Thyroid gland (tissue), 4 donors: Measurements from ENCODE around the gene LGALS16. TPM values are rescaled to one million over a fixed set of nuclear protein-coding genes. Genes with fewer than 3 reads are reported as not detected.
"Not testable (repeated sequence)": the region's sequence is repeated elsewhere in the genome, so short reads cannot be mapped to it uniquely, and the experiment has no call there.

Experiments
- DNase-seq, 2 donors: peaks; one replicate each; pipeline ENCODE4 v3.0.0-alpha.2; 2019
- H3K27ac ChIP-seq, 3 donors: fragments of 200-600 bp; sonication (generic); 1 replicate in 2 of 3; 2 replicates in 1 of 3; pipeline ENCODE4 v1.5.1; 2016 to 2019; ENCODE audit warnings: mild to moderate bottlenecking in 1 of 3, moderate library complexity in 1 of 3
- H3K27me3 ChIP-seq: fragments of 200-600 bp; sonication (generic); one replicate; pipeline ENCODE4 v1.5.1; 2019
- H3K36me3 ChIP-seq, 2 donors: fragments of 200-600 bp; sonication (generic); one replicate each; pipeline ENCODE4 v1.5.1; 2016 to 2019
- H3K4me1 ChIP-seq, 2 donors: fragments of 200-600 bp; sonication (generic); one replicate each; pipeline ENCODE4 v1.5.1; 2017 to 2019
- H3K4me3 ChIP-seq, 3 donors: fragments of 200-600 bp; sonication (generic); replicated peaks in 1 of 3; 1 replicate in 2 of 3; 2 replicates in 1 of 3; pipeline ENCODE4 v1.5.1; 2016; ENCODE audit warnings: mild to moderate bottlenecking in 1 of 3
- H3K9me3 ChIP-seq: fragments of 200-600 bp; sonication (generic); one replicate; pipeline ENCODE4 v1.5.1; 2017
- POLR2A ChIP-seq, 2 donors: fragments of 450-650 bp; IDR thresholded peaks; one replicate each; pipeline ENCODE4 v1.6.1; 2017; ENCODE audit warnings: antibody characterized with exemption in 2 of 2, mild to moderate bottlenecking in 2 of 2, moderate library complexity in 1 of 2
- whole genome bisulfite sequencing, 2 donors: methylation state at CpG; one replicate each; pipeline ENCODE4 v1.1.5; 2017; 5-methylcytosine and 5-hydroxymethylcytosine counted together
- intact Hi-C: fragments of 100-400 bp; cut with DNase I; formaldehyde crosslinking; loops from one replicate; pipeline ENCODE4 v1.15.1; 2023
- total RNA-seq, 4 donors: library from RNA; depleted of rRNA; stranded (reverse); fragments of >200 nt; gene quantifications; one replicate each; pipeline ENCODE4 v1.2.3, GENCODE V29; 2016
- TF ChIP-seq, protein P1 (sequence below), 6 experiments: fragments of 200-600 bp in 3 of 6; fragments of 450-650 bp in 3 of 6; sonication (generic) in 3 of 6; IDR thresholded peaks; one replicate each; pipeline ENCODE4 v1.5.1; 2016 to 2019; ENCODE audit warnings: antibody characterized with exemption in 6 of 6, mild to moderate bottlenecking in 2 of 6, inconsistent platforms in 1 of 6, moderate library complexity in 1 of 6

LGALS16 gene
- total RNA-seq, 4 donors from 2014 or later = not detected

DNA sequence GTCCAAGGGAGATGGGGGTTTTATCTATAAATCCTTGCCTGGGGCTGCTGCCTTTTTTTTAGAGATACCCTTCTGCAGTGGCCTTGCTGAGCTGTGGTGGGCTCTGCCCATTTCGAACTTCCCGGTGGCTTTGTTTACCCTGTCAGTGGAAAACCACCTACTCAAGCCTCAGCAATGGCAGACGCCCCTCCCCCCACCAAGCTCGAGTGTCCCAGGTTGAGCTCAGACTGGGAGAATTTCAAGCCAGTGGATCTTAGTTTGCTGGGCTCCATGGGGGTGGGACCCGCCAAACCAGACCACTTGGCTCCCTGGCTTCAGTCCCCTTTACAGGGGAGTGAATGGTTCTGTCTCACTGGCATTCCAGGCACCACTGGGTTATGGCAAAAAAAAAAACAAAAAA, 31.8 kb upstream of the LGALS16 start:
- intact Hi-C loops = no loop called here
- no peaks in the 10 kb centered on the region for H3K4me1 ChIP-seq
- H3K36me3 ChIP-seq = no peaks in the 10 kb centered on the region
- no peaks in the 10 kb centered on the region for H3K27me3 ChIP-seq
- H3K4me3 ChIP-seq = no peak overlapping the region
- TF ChIP-seq, protein P1, sequence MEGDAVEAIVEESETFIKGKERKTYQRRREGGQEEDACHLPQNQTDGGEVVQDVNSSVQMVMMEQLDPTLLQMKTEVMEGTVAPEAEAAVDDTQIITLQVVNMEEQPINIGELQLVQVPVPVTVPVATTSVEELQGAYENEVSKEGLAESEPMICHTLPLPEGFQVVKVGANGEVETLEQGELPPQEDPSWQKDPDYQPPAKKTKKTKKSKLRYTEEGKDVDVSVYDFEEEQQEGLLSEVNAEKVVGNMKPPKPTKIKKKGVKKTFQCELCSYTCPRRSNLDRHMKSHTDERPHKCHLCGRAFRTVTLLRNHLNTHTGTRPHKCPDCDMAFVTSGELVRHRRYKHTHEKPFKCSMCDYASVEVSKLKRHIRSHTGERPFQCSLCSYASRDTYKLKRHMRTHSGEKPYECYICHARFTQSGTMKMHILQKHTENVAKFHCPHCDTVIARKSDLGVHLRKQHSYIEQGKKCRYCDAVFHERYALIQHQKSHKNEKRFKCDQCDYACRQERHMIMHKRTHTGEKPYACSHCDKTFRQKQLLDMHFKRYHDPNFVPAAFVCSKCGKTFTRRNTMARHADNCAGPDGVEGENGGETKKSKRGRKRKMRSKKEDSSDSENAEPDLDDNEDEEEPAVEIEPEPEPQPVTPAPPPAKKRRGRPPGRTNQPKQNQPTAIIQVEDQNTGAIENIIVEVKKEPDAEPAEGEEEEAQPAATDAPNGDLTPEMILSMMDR (IDR thresholded peaks at IDR 0.05) = no peak
- no peak for TF ChIP-seq POLR2A (IDR thresholded peaks at IDR 0.05)
- no peak for DNase-seq
- 13 to 24% methylated on average over 2 to 5 of the region's 5 CpGs for WGBS, 2 donors
- no peak overlapping the region for H3K27ac ChIP-seq
- no peaks in the 10 kb centered on the region for H3K9me3 ChIP-seq

DNA sequence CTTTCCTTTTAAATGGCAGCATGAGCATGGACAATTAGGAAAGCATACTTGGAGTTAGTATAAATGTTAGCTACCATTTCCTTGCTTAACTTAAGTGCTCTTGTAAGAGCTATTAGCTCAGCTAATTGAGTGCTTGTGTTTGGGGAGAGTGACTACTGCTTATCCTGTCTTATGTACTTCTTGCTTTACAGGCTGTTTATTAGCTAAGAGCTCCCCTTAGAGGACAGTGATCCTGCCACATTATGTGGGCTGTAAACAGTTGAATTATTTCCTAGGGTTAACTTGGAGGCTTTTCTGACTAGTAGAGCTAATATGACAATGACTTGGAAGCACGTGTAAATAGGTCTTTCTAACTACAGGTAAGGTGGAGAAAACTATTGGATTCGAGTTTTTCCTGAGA, 28.1 kb upstream of the LGALS16 start:
- H3K27ac ChIP-seq, H3K4me1 ChIP-seq, H3K4me3 ChIP-seq, H3K36me3 ChIP-seq, intact Hi-C loops, H3K9me3 ChIP-seq, H3K27me3 ChIP-seq, DNase-seq: not testable (repeated sequence)
- 60 to 61% methylated on average over 2 of the region's 2 CpGs for WGBS, 2 donors

DNA sequence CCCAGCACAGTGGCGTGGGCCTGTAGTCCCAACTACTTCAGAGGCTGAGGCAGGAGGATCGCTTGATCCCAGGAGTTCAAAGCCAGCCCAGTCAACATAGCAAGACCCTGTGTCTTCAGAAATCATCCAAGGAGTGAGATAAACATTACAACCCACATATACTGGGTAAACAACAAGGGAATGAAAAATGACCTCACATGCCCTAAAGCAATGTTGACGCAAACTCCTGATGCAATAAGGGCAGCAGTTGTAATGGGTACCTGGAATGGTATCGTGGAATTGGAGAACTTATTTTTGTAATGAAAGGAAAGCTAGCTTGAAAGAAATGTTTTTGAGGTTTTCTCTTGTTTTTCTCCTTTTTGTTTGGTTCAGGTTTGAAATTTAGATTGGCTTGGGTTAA, 24.5 kb upstream of the LGALS16 start:
- DNase-seq = no peak
- no peak overlapping the region for H3K4me3 ChIP-seq
- intact Hi-C loops = no loop called here
- H3K36me3 ChIP-seq = no peaks in the 10 kb centered on the region
- no peaks in the 10 kb centered on the region for H3K27me3 ChIP-seq
- no peak overlapping the region for H3K27ac ChIP-seq
- TF ChIP-seq, protein P1 (IDR thresholded peaks at IDR 0.05) = no peak
- TF ChIP-seq POLR2A (IDR thresholded peaks at IDR 0.05) = no peak
- 76 to 78% methylated on average over 4 of the region's 4 CpGs for WGBS, 2 donors
- H3K4me1 ChIP-seq = no peaks in the 10 kb centered on the region
- H3K9me3 ChIP-seq = no peaks in the 10 kb centered on the region

DNA sequence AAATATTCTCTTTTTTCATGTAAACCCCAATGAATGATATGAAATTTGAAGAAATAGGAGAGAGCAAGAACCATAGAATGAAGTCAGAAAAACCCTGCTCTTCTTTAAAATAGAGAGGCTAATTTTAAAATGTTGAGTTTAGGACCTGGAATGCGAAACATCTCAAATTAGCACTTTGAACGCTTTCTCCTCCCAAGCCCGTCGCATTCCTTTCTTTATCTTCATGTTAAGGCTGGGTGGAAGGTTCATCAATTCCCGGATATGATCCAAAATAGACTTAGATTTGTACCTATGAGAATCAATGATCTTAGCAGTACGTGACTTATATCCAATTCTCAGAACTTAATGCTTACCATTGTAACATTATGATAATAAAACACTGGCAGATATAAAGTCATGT, 24.1 kb upstream of the LGALS16 start:
- TF ChIP-seq, protein P1 (IDR thresholded peaks at IDR 0.05) = no peak
- no peak for TF ChIP-seq POLR2A (IDR thresholded peaks at IDR 0.05)
- intact Hi-C loops = no loop called here
- no peaks in the 10 kb centered on the region for H3K36me3 ChIP-seq

DNA sequence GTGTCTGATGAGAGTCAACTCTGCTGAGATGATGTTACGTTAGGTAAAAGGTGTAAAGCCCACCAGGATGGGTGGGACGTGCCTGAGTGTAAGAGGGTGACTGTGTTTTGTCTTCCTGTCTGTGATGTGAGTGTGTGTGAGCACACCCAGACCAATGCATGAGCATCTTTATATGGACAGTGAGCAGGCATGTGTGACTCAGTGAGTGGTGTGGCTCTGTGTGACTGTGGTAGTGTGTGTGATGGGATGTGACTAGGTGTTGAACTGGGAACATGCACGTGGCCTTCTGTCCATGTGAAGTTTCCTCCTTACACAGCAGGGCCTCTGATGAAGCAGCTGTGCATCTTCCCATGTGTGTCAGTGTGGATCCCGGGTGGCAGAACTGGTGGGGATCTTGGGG, 17.8 kb upstream of the LGALS16 start:
- Histone ChIP-seq H3K27me3 (no peaks in the 10 kb centered on the region), H3K27ac (no peak overlapping the region), H3K9me3 (no peaks in the 10 kb centered on the region), H3K36me3 (no peaks in the 10 kb centered on the region), H3K4me3 (no peak overlapping the region), H3K4me1 (no peaks in the 10 kb centered on the region)
- 60 to 64% methylated on average over 4 of the region's 4 CpGs for WGBS, 2 donors
- DNase-seq = no peak
- intact Hi-C loops = no loop called here
- TF ChIP-seq, protein P1 (IDR thresholded peaks at IDR 0.05) = no peak
- TF ChIP-seq POLR2A (IDR thresholded peaks at IDR 0.05) = no peak

More for the DNA sequence above, 24.1 kb upstream of the LGALS16 start:
- no peak for DNase-seq
- Histone ChIP-seq H3K9me3 (no peaks in the 10 kb centered on the region), H3K4me1 (no peaks in the 10 kb centered on the region), H3K27me3 (no peaks in the 10 kb centered on the region), H3K27ac (no peak overlapping the region), H3K4me3 (no peak overlapping the region)
- 57 to 63% methylated on average over 6 of the region's 6 CpGs for WGBS, 2 donors

DNA sequence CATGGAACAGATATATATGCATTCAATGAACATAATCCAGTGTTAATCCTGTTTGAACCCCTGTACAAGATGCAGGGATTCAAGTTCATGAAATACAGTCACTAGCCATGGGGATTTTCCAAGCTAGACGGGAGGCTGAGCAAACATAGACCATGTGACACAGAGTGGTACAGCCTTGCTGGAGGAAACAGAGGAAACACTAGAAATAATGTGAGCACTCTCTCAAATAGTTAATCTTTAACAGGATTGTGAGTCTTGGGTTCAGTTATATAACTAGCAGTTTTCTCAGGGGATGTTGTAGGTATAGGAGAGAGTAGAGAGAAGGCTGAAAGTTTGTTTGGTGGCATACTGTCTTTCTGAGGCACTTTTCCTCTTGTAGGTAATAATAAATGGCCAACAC, 13.9 kb upstream of the LGALS16 start:
- DNase-seq = no peak
- Histone ChIP-seq H3K4me3 (no peak overlapping the region), H3K27ac (no peak overlapping the region), H3K36me3 (no peaks in the 10 kb centered on the region), H3K9me3 (no peaks in the 10 kb centered on the region), H3K27me3 (no peaks in the 10 kb centered on the region), H3K4me1 (no peaks in the 10 kb centered on the region)
- intact Hi-C loops = no loop called here
- TF ChIP-seq POLR2A (IDR thresholded peaks at IDR 0.05) = no peak
- TF ChIP-seq, protein P1 (IDR thresholded peaks at IDR 0.05) = no peak
- WGBS, 2 donors = 22 to 39% methylated on average over 1 of the region's 1 CpG
